GM10266 (cell line): ENCODE measurements around the gene GJD3.
"Not testable (repeated sequence)": the region's sequence is repeated elsewhere in the genome, so short reads cannot be mapped to it uniquely, and the experiment has no call there.

Experiments used
- DNase-seq: peaks from one replicate; pipeline ENCODE4 v3.0.0; 2012; ENCODE audit errors: extremely low spot score
- CTCF ChIP-seq: IDR thresholded peaks from 2 replicates; pipeline ENCODE4 v1.5.1; 2012; ENCODE audit warnings: mild to moderate bottlenecking, low read depth; ENCODE audit not compliant: control insufficient read depth, insufficient read depth; ENCODE audit errors: missing control alignments

Gene GJD3

GRCh38 chr17:40373999-40374398 is 9.5 kb upstream of the GJD3 start:
- no peak for DNase-seq
- TF ChIP-seq CTCF: no peak

- TF ChIP-seq CTCF: no peak
- DNase-seq: no peak
Measured at GRCh38 chr17:40373324-40373723, 8.8 kb upstream of the GJD3 start.

- not testable (repeated sequence) for DNase-seq
Measured at GRCh38 chr17:40372644-40373043, 8.1 kb upstream of the GJD3 start.

DNA sequence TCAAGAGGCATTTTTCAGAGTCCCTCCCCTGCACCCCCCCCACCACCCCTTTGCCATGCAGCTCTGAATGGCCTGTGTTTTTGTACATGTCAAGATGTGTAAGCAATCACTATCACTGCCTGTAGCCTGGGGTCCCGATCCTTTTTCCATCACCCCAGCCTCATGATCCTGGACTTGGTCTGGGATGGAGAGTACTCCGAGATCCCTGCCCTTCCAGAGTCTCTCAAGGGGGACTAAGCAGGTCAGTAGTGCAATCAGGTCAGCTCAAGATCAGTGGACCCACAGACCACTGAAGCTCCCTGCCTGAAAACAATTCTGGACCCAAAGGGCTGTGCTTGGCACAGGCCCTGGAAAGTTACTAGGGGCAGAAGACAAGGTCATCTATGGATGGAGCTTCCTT is 7.5 kb upstream of the GJD3 start:
- TF ChIP-seq CTCF: no peak
- DNase-seq: no peak

DNA sequence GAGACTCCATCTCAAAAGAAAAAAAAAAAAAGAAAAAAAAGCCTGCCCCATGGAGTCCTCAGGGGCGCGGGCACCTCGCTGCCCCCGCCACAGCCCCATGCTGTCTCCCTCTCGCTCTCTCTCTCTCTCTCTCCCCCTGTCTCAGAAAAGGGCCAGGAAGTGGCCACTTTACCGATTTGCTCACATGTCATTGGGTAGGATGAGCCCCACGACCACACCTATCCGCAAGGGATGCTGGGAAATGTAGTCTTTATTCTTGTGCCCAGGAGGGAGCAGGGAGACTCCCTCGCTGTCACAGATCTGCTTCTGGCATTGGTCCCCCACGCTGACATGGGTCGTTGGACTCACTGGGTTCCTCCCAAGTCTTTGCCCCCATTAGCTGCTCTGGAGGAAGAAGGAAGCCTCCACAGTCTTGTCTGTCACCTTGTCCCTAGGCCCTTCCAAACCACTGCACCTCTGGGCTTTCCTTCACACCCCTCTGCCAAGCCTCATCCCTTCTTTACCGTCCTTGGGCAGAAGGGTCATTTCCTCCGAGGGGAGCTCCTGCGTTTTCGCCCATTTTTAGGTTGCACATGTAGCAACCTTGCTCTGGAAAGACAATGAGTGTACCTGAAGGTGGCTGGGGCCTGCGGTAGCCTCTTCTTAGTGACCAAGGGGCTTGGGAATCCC is 6.9 kb upstream of the GJD3 start:
- TF ChIP-seq CTCF: no peak
- DNase-seq: peak; percentile 48

DNA sequence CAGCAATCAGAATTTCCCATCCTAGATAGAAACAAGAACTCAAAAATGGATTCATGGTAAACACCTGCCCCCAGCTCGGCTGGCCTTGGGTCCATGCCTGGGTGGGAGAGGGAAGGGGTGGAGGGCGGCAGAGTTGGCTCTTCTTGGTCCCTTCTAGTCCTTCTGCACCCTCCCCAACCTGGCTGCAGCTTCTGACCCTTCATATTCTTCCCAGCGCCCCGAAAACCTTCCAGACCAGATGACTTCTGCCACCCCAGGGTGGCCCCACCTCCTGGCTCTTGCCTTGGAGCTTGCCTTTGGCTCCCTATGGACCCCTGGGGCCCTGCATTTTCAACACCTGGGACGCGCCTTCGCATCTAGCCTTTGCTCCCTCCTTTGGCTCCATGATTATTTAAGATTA is 5.4 kb upstream of the GJD3 start:
- TF ChIP-seq CTCF: no peak
- no peak for DNase-seq

- not testable (repeated sequence) for DNase-seq
Measured at GRCh38 chr17:40367728-40368127, 3.2 kb upstream of the GJD3 start.

DNA sequence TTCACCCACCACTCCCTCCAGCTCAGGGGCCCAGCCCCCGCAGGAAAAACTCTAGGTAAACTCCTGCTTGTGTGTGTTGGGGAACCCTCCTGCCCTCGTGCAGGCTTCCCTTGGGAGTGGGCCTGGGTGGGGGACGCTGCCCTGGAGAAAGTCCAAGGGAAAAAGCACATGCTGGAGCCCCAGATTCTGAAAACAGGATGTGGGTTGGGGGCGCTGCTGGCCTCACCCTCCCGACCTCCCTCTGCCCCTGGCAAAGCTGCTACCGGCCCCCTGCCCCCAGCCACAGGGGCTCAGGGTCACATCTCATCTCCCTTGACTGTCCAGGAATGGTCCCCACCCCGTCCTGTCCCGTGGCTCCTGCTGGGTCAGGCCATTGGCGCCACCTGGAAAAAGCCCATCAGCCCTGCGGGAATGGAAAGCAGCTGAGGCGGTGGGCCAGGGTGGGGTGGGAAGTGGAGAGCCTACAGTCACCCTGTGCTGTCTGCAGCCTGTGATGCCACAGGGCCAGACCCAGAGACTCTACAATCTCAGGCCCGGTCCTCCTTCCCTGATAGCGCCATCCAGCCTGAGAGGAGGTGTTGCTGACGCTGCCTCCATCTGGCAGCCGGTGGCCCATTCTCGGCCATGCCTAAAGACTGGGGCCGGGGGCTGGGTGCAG is 2.5 kb upstream of the GJD3 start:
- no peak for DNase-seq
- TF ChIP-seq CTCF: no peak
